Activated T-cell treated with anti-CD3 and anti-CD28 coated beads, Interleukin-2, amount 50 U/mL, for 24 hours (primary cell): ENCODE data around the gene INKA2.
A peak's percentile ranks its signal among the peaks of the same experiment; 100 is the strongest.

Source experiments
- DNase-seq: peaks from one replicate; pipeline ENCODE4 v3.0.0-alpha.2; 2020
- H3K27ac Mint-ChIP-seq: 2 replicates; pipeline ENCODE4 v1.8.0; 2020; ENCODE audit warnings: mild to moderate bottlenecking, mixed read lengths
- H3K27me3 Mint-ChIP-seq: 2 replicates; pipeline ENCODE4 v1.8.0; 2020; ENCODE audit warnings: mixed read lengths
- H3K36me3 Mint-ChIP-seq: 2 replicates; pipeline ENCODE4 v1.8.0; 2020; ENCODE audit warnings: low read depth, mixed read lengths
- H3K4me1 Mint-ChIP-seq: 2 replicates; pipeline ENCODE4 v1.8.0; 2020; ENCODE audit warnings: low read depth, mixed read lengths
- H3K4me3 Mint-ChIP-seq: 2 replicates; pipeline ENCODE4 v1.8.0; 2020; ENCODE audit warnings: mild to moderate bottlenecking, moderate library complexity, mixed read lengths
- H3K9me3 Mint-ChIP-seq: 2 replicates; pipeline ENCODE4 v1.8.0; 2020; ENCODE audit warnings: mixed read lengths

Gene INKA2

DNA sequence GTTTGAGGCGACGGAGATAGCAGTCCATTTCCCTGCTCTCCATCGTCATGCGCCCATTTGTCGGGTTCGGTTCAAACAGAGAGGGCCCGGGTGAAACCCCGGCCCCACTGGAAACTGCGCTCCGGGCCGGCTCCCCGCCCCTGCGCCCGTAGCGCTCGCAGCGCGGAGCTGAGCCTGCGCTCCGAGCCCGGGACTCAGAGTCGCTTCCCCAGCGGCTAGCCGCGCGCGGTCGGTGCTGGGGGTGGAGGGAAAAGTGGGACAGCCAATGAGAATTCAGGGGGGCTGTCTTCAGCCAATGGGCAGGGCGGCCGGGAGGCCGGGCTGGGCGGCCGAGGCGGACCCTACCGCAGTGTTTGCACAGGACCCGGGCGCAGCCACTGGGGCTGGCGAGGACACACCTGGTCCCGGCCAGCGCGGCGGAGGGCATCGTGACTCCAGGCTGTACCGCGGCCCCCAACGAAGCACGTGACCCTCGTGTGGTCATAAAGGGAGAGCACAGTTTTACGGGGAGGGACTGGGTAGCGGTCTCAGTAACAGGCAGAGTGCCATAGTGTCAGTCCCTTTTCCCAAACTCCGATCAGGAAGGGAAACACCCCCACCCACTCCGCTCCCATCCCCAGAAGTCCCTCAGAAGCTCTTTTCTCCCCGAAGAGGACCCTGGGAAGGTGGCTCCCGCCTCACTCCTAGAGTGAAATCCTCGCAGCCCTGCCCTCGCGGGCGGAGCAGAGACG is at the start of gene INKA2:
TSS of gene INKA2 (minus strand) at position 202 of the 731 bp plus-strand sequence. CDS start at position 49, 153 bp downstream.
- DNase-seq, result peak; percentile 87
- Mint-ChIP-seq H3K27ac (peak within 1 kb of the TSS; percentile 71), H3K27me3 (peaks cover 32% of the 10 kb centered on the region)

DNA sequence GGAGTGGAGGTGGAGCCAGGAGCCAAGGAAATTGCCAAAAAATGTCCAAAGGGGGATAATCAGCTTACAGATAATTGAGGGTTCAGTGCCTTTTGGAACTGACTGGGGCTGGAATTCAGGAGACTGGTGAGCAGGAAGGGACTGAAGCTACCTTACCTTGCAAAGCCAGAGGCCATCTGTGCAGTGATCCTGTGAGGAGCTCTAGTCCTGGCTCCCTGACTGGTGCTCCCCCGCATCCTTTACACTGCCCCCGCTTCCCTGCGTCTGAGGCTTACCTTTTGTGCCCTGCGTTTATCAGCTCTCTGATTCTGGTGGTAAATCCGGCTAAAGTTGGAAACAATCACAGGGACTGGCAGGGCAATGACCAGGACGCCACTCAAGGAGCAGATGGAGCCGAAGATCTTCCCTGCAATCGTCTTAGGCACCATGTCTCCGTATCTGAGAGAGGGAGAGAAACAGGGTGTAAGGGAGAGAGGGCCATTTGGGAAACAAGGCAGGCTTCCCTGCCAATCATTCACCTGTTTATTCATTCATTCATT is 47.5 kb upstream of the INKA2 start:
- H3K9me3 Mint-ChIP-seq, result no peaks in the 10 kb centered on the region
- no peaks in the 10 kb centered on the region for H3K4me1 Mint-ChIP-seq
- H3K36me3 Mint-ChIP-seq, result no peaks in the 10 kb centered on the region
- no peak for DNase-seq
- no peak overlapping the region for H3K27ac Mint-ChIP-seq
- H3K4me3 Mint-ChIP-seq, result no peak overlapping the region
- peaks cover 10% of the 10 kb centered on the region for H3K27me3 Mint-ChIP-seq

More for the DNA sequence above, at the start of gene INKA2:
- H3K4me1 Mint-ChIP-seq, result peaks cover 21% of the 10 kb centered on the region
- H3K36me3 Mint-ChIP-seq, result no peaks in the 10 kb centered on the region
- no peaks in the 10 kb centered on the region for H3K9me3 Mint-ChIP-seq
- H3K4me3 Mint-ChIP-seq, result peak within 1 kb of the TSS; percentile 82

DNA sequence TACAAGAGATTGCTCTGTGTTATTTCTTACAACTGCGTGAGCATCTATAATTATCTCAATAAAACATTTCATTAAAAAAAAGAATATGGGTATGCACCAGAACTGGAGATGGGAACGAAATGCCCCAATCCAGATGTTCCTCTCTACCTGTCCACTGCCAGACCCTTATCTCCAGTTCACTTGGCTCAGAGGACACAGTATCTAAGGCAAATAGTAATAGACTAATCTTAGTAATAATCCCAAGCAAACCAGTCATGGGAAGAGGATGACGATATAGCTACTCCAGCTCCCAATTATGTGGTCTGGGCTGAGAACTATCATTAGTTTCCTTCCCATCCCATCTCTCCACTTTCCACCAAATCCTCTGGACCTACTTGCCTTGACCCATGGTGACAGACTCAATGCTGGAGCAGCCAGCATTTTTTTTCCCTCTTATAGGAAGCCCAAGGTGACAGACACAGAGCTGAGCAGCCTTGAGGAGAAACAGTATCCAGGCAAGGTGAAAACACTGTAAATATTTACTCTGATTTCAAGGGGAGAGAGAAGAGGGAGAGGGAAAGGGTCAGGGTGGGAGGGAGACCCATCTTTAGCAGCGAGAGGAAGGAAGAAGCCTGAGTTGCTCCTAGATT is 45.2 kb upstream of the INKA2 start:
- H3K4me1 Mint-ChIP-seq, result no peaks in the 10 kb centered on the region
- no peak for DNase-seq
- H3K27me3 Mint-ChIP-seq, result peaks cover 2% of the 10 kb centered on the region
- H3K4me3 Mint-ChIP-seq, result no peak overlapping the region
- no peaks in the 10 kb centered on the region for H3K36me3 Mint-ChIP-seq
- no peak overlapping the region for H3K27ac Mint-ChIP-seq
- H3K9me3 Mint-ChIP-seq, result no peaks in the 10 kb centered on the region

DNA sequence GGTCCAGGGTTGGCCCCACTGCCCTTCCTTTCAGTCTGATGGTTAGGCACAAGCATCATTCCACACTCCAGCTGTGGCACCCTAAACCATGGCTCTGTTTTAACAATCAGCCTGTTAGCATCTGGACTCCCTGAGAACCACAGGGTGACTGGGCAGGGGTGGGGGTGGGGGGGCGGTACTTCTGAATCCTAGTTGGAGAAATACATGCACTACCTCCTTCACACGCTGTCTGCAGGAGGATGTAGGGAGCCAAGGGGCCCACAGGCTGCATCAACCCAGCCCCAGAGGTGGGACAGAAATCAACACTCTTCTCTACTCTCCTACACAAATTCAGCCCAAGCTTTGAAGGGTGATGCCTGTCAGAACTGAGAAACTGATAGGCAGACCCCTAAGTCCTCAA is 40.4 kb upstream of the INKA2 start:
- H3K36me3 Mint-ChIP-seq, result no peaks in the 10 kb centered on the region
- H3K4me3 Mint-ChIP-seq, result no peak overlapping the region
- peaks cover 2% of the 10 kb centered on the region for H3K27me3 Mint-ChIP-seq
- no peak for DNase-seq
- no peaks in the 10 kb centered on the region for H3K4me1 Mint-ChIP-seq
- H3K27ac Mint-ChIP-seq, result no peak overlapping the region
- no peaks in the 10 kb centered on the region for H3K9me3 Mint-ChIP-seq

DNA sequence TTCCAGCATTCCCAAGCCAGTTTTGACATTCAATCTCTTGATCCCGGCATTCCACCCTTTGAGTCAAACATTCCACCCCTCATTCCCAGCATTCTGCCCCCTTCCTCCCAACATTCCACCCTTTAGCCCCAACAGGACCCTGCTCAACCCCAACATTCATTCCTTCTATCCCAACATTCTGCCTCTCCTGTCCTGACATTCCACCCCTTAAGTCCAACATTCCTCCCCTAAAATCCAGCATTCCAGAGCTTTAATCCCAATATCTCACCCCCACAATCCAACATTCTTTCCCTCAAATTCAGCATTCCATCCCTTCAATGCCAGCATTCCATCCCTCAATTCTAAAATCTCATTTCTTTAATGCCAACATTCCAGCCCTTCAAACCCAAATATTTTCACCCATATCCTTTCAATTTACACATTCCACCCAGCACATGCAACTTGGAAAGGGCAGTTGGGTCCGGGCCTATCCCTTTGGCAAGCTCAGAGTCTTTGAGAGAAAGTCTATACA is 39.4 kb upstream of the INKA2 start:
- H3K9me3 Mint-ChIP-seq, result no peaks in the 10 kb centered on the region
- DNase-seq, result no peak
- no peaks in the 10 kb centered on the region for H3K4me1 Mint-ChIP-seq
- no peak overlapping the region for H3K27ac Mint-ChIP-seq
- no peak overlapping the region for H3K4me3 Mint-ChIP-seq
- H3K27me3 Mint-ChIP-seq, result peaks cover 2% of the 10 kb centered on the region
- no peaks in the 10 kb centered on the region for H3K36me3 Mint-ChIP-seq

DNA sequence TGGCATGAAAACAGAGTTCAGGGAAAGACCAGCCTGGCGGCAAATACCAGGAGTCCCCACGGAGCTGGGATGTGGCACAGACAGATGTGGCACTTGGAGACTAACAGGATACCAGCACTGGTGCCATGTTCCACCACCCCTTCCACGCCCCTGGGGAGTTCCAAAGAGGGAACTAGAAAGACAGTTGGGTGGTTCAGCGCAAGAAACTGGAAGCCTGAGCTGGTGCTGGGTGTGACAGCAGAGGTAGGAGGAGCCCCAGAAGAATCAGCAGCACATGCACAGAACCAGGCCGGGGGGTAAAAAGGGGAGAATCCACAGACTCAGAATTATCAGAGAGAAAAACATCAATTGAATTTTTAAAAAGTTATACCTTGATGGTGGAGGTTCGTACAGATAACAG is 38.9 kb upstream of the INKA2 start:
- Mint-ChIP-seq H3K27ac (no peak overlapping the region), H3K9me3 (no peaks in the 10 kb centered on the region), H3K4me3 (no peak overlapping the region), H3K4me1 (no peaks in the 10 kb centered on the region), H3K36me3 (no peaks in the 10 kb centered on the region), H3K27me3 (no peaks in the 10 kb centered on the region)
- DNase-seq, result no peak

DNA sequence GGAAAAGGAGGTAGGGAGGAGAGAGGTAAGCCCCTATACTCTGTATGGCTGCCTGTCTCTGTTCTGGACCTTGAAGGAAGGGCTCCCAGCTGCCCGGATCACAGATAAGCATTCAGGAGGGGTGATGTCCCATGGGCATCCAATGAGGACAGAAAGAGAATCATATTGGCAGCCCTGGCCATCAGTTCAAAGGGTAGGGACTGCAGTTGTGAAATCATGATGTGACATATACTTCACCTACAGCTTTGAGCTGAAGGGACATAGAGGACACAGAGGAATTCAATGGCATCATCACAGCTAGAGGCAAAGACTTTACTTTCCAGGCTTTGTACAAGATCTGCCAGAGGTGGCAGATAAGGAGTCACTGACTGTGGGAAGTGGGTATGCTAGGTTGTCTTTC is 38.1 kb upstream of the INKA2 start:
- Mint-ChIP-seq H3K4me3 (no peak overlapping the region), H3K4me1 (no peaks in the 10 kb centered on the region), H3K36me3 (no peaks in the 10 kb centered on the region), H3K27ac (no peak overlapping the region), H3K27me3 (no peaks in the 10 kb centered on the region), H3K9me3 (no peaks in the 10 kb centered on the region)
- DNase-seq, result no peak

DNA sequence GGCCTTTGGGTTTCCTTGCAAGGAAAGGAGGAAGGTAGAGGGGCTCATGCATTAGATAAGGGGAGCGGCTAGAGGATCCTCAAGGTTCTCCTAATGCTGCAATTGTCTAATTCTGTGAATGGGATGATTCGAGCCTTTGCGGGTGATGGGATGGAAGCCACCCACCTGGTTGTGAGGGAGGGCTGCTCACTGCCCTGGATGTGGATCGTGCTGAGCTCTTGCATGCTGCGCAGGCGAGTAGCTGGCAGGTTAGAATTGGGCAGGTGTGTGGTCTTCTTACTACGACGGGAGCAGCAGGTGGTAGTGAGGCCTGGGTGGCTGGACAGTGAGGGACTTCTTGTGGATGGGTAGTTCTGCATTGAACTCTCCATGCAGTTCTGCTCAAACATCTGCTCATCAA is 37.7 kb upstream of the INKA2 start:
- Mint-ChIP-seq H3K9me3 (no peaks in the 10 kb centered on the region), H3K4me1 (no peaks in the 10 kb centered on the region), H3K36me3 (peaks cover 3% of the 10 kb centered on the region), H3K27ac (no peak overlapping the region), H3K4me3 (no peak overlapping the region), H3K27me3 (no peaks in the 10 kb centered on the region)
- DNase-seq, result no peak

DNA sequence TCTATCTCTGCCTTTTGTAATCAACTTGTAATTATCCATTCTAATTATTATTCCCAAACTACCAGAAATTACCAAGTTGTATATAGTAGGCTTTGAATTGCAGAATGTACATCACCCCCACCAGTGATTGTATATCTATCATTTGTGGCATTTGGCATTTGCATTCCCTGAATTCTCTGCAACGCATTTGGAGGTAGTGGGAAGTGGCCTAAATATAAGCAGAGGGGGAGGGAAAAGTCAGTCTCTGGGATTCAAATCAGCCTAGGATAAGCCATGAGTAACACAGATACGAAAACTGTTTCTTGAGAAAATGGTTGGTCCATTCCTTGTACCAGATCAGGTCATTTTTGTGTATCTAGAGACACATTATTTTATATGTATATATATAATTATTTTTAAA is 37.2 kb upstream of the INKA2 start:
- Mint-ChIP-seq H3K27ac (no peak overlapping the region), H3K27me3 (no peaks in the 10 kb centered on the region), H3K4me1 (no peaks in the 10 kb centered on the region), H3K36me3 (peaks cover 3% of the 10 kb centered on the region), H3K9me3 (no peaks in the 10 kb centered on the region), H3K4me3 (no peak overlapping the region)
- no peak for DNase-seq

DNA sequence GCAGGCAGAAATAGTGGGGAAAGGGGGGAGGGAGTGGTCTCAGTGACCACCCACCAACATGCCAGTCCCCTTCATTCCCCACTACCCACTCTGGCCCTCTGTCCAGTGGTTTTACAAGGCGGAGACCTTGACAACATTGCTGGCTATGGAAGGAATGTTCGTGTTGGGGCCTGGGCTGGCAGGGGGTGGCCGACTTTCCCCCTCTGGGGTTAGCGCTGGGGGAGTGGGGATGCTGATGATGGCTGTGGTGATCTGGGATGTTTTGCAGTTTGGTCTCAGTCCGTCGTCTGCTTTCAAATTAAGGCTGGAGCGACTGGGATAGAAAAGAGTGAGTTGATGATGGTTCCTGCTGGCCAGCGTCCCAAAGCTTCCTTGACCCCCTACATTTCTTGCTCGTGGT is 36.8 kb upstream of the INKA2 start:
- peaks cover 6% of the 10 kb centered on the region for H3K36me3 Mint-ChIP-seq
- no peak overlapping the region for H3K27ac Mint-ChIP-seq
- DNase-seq, result no peak
- no peak overlapping the region for H3K4me3 Mint-ChIP-seq
- no peaks in the 10 kb centered on the region for H3K9me3 Mint-ChIP-seq
- no peaks in the 10 kb centered on the region for H3K4me1 Mint-ChIP-seq
- no peaks in the 10 kb centered on the region for H3K27me3 Mint-ChIP-seq

DNA sequence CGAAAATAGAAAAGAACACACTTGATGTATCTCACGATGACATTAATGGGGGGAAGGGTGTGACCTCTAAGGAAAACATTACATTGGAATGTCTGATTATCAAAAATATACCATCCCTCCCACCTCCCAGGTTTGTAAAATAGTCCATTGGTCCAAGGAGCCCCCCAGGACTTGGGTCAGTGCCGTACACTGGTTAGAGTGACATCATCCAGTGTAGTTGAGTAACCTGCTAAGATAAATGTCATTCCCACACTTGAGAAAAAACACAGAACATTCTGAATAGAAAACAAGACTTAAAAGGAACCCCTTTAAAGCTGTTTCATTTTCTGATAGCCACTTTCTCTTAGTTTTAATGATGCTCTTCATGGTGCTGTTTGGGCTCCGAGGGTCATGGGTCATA is 31.7 kb upstream of the INKA2 start:
- Mint-ChIP-seq H3K9me3 (no peaks in the 10 kb centered on the region), H3K36me3 (peaks cover 50% of the 10 kb centered on the region), H3K4me1 (peaks cover 18% of the 10 kb centered on the region), H3K4me3 (no peak overlapping the region), H3K27me3 (no peaks in the 10 kb centered on the region), H3K27ac (no peak overlapping the region)
- DNase-seq, result no peak

DNA sequence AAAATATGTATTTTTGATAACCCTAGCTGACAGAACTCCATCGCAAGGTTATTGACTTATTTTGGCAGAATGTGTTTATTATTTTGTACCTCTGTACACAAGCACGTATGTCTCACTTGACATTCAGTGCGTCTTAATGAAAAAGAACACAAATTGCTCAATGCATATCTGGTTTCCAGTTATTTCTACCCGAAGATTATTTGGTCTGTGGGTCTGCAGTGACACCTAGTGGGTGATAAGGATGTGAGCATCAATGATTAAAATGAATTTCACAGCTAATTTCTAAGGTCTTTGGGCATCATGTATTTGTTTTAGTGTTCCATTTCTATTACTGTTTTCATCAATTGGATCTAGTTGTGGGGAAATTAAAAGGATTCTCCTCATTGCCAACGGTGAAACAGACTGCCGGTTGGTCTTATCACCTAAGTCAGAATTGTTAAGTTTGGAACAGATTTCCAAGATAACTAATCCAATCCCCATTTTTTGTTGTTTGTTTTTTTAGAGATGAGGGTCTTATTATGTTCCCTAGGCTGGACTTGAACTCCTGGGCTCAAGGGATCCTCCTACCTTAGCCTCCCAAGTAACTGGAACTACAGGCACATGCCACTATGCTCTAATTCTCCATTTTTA is 30.4 kb upstream of the INKA2 start:
- H3K36me3 Mint-ChIP-seq, result peaks cover 63% of the 10 kb centered on the region
- H3K27me3 Mint-ChIP-seq, result no peaks in the 10 kb centered on the region
- peaks cover 20% of the 10 kb centered on the region for H3K4me1 Mint-ChIP-seq
- DNase-seq, result no peak
- no peak overlapping the region for H3K4me3 Mint-ChIP-seq
- no peaks in the 10 kb centered on the region for H3K9me3 Mint-ChIP-seq
- no peak overlapping the region for H3K27ac Mint-ChIP-seq

DNA sequence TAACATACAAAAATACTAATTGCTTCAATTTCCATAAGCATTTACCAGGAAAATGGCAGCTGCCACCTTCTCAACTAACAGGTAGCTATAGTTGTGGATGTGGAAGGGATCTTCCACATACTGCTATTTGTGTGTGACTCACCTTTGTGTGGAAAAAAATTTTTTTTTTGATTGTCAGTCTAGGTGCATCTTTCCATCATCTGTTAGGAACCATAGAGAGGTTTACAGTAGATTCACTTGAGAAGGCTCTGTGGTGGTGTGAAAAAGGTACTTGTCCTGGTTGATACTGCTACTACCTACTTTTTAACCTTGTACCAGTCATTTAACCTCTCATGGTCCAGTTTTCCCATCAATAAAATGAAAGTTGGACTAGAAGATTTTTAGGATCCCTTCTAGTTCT is 29.4 kb upstream of the INKA2 start:
- no peaks in the 10 kb centered on the region for H3K27me3 Mint-ChIP-seq
- H3K36me3 Mint-ChIP-seq, result peaks cover 71% of the 10 kb centered on the region
- H3K9me3 Mint-ChIP-seq, result no peaks in the 10 kb centered on the region
- DNase-seq, result no peak
- H3K4me3 Mint-ChIP-seq, result no peak overlapping the region
- H3K4me1 Mint-ChIP-seq, result peaks cover 20% of the 10 kb centered on the region
- no peak overlapping the region for H3K27ac Mint-ChIP-seq

DNA sequence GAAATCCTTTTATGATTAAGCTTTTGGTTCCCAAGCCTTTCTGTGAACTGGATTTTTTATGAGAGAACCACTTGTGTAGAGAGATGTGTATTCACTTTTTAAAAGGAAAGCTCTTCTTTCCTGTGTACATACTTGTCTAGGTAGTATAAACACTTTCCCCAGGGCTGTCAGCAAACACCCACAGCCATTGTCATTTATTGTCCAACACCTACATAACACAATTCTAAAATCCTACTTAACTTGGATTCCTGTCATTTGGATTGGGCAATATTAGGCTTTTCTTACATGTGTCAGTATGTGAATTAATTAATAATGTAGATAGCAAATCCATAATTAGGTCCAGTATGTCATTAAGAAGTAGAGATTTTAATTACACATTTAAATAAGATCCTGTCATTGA is 28.8 kb upstream of the INKA2 start:
- peak overlapping the region; percentile 72 for H3K27ac Mint-ChIP-seq
- no peaks in the 10 kb centered on the region for H3K9me3 Mint-ChIP-seq
- H3K36me3 Mint-ChIP-seq, result peaks cover 77% of the 10 kb centered on the region
- no peaks in the 10 kb centered on the region for H3K27me3 Mint-ChIP-seq
- no peak for DNase-seq
- peaks cover 20% of the 10 kb centered on the region for H3K4me1 Mint-ChIP-seq
- H3K4me3 Mint-ChIP-seq, result no peak overlapping the region

DNA sequence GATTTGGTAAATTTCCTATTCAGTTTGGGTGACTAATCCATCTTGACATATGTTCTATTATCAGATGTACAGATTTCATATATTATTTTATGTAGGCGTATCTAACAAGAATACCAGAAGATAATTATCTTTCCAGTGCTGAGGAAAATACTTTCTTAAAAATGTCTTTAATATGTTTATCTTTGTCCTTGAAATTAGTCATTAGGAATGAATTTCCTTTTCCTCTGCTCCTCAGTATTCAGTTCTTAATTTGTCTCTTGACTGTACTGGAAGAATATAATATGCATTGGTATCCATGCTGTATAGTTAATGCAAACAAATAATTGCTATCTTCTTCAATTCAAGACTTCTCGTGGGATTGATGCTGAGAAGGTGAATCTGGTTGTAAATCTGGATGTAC is 23.1 kb upstream of the INKA2 start:
- peak overlapping the region; percentile 26 for H3K27ac Mint-ChIP-seq
- H3K27me3 Mint-ChIP-seq, result no peaks in the 10 kb centered on the region
- no peaks in the 10 kb centered on the region for H3K9me3 Mint-ChIP-seq
- peaks cover 34% of the 10 kb centered on the region for H3K4me1 Mint-ChIP-seq
- DNase-seq, result no peak
- H3K36me3 Mint-ChIP-seq, result peaks cover 92% of the 10 kb centered on the region
- no peak overlapping the region for H3K4me3 Mint-ChIP-seq
